GM18511 (cell line): ENCODE results near the gene CRAMP1.

Source experiments
- ATAC-seq: cut with Tn5 transposase; IDR thresholded peaks from one replicate; pipeline ENCODE4 v1.9.1; 2021; ENCODE audit warnings: mild to moderate bottlenecking, moderate library complexity; ENCODE audit not compliant: unreplicated experiment

Gene CRAMP1

GRCh38 chr16:1633310-1633709 lies 21.1 kb downstream of the CRAMP1 start:
- no peak for ATAC-seq

- ATAC-seq = no peak
These were observed 22.4 kb downstream of the CRAMP1 start for GRCh38 chr16:1634541-1634940.

GRCh38 chr16:1635070-1635469 lies 22.9 kb downstream of the CRAMP1 start:
- ATAC-seq = no peak

GRCh38 chr16:1637526-1637925 lies 25.4 kb downstream of the CRAMP1 start:
- ATAC-seq = no peak

- no peak for ATAC-seq
These were observed 26.6 kb downstream of the CRAMP1 start for GRCh38 chr16:1638757-1639156.

DNA sequence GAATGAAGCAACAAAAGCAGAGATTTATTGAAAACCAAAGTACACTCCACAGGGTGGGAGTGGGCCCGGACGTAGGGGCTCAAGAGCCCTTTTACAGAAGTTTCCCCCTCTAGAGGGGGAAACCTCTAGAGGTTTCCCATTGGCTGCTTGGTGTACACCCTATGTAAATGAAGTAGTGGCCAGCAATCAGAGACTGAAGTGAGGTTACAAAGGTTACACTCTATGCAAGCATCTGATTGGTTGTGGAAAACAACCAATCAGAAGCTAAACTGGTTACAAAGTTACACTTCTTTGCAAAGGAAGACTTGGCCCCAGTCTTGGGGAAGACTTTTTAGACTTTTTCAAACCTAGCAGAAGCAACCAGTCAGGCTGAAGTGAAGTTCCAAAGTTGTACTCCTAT lies 27.1 kb downstream of the CRAMP1 start:
- no peak for ATAC-seq

DNA sequence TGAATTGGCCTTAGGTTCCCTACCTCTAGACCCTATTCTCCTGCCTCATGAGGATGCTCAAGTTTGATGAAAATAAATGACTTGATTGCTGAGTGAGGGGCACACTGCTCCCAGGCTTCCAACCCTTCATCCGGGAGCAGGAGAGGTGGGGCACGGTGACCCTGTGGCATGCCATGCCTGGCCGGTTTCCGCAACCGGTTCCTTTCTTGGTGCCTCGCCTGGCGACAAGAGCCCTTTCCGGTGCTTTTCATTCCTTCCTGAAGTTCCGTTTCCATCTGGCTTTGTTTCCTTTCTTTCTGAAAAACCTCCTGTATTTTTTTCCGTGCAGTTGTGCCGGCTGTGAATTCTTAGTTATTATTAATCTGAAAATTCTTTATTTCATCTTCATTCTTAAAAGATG lies 27.7 kb downstream of the CRAMP1 start:
- ATAC-seq = no peak

GRCh38 chr16:1640261-1640941 lies 28.2 kb downstream of the CRAMP1 start:
- no peak for ATAC-seq

GRCh38 chr16:1641261-1641660 lies 29.1 kb downstream of the CRAMP1 start:
- no peak for ATAC-seq

DNA sequence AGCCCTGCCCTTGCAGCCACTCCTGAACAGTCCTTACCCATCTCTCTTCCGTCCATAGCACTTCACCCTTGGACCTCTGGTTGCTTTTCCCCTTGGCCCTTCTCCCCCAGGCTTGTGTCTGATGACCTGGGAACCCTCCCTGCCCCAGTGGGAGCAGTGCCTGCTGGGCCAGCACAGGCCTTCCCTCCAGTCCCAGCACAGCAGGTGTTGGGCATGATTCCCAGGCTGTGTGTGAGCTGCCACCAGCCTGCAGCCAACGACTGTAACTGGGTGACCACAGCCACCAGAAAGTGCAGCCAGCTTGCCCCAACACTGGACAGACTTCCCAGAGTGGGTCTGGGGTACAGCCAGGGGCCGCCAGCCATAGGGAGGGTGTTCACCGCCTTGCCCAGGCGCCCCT lies 30.0 kb downstream of the CRAMP1 start:
- ATAC-seq = no peak

- no peak for ATAC-seq
These were observed 30.6 kb downstream of the CRAMP1 start for GRCh38 chr16:1642753-1643152.

GRCh38 chr16:1643521-1643920 lies 31.4 kb downstream of the CRAMP1 start:
- no peak for ATAC-seq

DNA sequence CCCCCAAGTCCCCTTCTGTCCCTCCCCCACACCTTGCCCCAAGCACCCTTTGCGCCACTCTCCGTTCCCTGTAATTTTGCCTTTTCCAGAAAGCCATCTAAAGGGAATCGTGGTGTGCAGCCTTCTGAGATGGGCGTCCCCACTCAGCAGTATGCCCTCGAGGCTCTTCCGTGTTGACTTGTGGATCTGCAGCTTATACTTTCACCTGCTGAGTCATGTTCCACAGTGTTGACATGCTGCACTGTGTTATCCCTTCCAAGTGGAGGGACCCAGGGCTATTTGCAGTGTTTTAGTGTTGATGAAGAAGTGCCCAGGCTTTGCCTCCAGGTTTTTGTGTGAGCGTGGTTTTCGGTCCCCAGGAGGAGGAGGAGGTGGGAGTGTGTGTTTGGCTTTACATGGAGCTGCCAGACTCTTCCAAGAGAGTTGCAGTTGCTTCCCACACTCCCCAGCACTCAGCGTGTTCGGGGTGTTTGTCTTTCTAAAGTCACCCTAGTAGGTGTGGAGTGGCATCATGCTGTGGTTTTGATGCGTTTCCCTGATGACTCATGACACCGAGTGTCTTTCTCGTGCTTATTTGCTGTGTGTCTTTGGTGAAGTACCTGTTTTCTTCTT lies 33.9 kb downstream of the CRAMP1 start:
- ATAC-seq = no peak

GRCh38 chr16:1647856-1648255 lies 35.7 kb downstream of the CRAMP1 start:
- no peak for ATAC-seq

DNA sequence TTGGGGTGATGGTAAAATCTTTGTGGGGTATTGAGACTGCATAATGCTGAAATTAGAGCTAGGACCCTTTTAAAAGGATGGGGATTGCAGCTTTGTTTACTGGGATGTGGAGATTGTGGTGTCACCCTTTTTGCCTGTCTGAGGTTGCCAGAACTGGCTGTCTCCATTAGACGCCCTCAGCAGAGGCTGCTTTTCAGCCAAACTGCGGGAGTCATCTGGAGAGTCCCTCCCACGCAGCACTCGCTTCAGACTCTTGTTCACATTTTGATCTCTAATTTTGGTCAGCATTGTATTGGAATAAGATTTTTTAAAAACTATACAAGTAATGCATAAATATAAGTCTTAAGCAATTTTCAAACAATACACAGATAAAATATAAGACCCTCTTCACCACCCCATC lies 38.0 kb downstream of the CRAMP1 start:
- ATAC-seq = no peak

DNA sequence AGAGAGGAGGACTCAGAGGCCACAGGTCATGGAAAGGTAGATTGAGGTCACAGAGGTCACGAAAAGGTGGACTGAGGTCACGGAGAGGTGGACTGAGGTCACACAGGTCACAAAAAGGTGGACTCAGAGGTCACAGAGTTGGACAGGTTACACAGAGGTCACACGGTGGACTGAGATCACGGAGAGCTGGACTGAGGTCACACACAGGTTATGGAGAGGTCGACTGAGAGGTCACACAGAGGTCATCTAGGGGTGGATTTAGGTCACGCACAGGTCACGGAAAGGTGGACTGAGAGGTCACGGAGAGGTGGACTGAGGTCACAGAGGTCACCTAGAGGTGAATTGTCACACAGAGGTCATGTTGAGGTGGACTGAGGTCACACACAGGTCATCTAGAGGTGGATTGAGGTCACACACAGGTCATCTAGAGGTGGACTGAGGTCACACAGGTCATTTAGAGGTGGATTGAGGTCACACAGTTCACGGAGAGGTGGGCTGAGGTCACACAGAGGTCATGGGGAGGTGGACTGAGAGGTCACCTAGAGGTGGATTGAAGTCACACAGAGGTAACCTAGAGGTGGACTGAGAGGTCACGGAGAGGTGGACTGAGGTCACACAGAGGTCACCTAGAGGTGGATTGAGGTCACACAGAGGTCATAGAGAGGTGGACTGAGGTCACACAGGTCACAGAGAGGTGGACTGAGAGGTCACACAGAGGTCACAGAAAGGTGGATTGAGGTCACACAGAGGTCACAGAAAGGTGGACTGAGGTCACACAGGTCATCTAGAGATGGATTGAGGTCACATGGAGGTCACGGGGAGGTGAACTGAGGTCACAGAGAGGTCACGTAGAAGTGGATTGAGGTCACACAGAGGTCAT lies 39.2 kb downstream of the CRAMP1 start:
- no peak for ATAC-seq

DNA sequence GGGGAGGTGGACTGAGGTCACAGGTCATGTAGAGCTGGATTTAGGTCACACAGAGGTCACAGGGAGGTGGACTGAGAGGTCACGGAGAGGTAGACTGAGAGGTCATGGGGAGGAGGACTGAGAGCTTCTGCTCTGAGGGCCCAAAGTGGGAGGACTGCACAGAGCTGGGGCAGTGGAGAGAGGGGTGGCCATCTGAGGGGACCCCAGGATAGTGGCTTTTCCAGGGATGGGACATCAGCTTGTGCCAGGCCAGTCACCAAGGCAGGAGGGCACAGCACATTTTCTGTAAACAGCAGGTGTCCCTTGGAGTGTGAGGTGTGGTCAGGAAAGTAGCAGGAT lies 39.8 kb downstream of the CRAMP1 start:
- ATAC-seq = no peak

DNA sequence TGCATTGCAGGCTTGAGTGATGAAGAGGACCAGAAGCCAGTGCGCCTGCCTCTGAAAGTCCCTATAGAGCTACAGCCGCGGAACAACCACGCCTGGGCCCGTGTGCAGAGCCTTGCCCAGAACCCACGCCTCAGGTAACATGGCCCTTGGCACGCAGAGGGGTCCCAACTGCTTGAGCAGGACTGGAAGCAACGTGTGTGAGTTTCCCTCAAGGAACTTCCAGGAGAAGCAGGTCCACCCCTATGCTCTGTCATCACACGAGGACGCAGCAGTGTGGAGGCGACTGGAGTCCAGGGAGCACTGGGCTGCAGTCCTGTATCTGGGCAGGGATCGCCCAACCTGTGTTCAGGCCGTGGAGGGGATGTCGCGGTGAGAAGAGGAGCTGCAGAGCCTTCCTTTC lies 40.9 kb downstream of the CRAMP1 start:
- no peak for ATAC-seq

DNA sequence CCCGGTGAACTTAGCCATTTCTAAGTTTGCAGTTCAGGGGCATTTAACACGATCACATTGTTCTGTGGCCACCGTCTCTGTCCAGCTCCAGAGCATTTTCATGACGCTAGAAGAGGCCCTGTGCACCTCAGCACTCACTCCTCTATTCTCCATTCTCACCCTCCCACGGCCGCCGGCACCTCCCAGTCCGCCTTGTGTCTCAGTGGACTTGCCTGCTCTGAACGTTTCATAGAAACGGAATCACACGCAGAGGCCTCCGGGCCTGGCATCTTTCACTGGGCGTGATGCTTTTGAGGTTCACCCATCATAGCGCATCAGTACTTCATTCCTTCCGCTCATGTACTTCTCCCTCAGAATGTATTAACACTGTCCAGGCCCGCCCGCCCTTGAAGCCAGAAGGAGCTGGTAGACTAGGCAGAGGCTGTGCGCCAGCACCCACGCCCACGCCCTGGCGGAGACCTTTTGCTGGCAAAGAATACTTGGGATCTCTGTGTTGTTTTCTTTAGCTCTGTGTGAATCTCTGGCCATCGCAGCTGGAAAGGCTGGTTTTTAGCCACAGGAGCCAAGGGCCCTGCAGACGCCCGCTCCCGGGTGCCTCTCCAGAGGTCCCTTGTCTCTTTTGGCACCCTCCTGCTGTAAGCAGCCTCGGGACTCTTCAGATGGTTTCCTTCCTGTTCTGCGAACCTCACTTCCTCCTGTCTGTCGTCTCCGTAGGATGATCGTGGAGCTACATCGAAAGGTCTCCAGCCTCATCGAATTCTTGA lies 42.5 kb downstream of the CRAMP1 start:
- no peak for ATAC-seq

DNA sequence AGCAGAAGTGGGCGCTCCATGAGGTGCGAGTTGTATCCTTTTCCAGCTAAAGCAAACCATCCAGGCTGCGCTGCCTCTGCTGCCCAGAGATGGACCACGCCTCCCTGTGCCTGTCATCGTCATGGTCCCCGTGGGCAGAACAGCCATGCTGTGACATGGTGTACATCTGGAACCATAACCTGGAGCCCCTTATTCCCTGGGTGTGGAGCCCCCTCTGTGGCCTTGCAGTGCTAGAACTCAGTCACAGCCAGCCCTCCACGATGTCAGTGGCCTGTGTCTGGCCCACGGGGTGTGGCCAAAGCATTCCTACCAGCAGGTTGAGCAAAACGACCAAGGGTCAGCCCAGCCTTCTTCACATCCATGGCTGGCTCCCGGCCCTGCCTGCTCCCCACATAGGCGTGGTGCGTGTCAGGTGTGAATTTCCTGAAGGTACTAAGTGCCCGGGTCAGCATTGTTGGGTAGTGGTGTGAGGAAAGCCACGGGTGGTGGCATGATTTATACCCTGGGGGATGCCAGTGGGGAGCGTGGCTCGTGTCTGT lies 43.2 kb downstream of the CRAMP1 start:
- no peak for ATAC-seq
